ENCODE results near the gene HNRNPA2B1.
"Not testable (repeated sequence)": the region's sequence is repeated elsewhere in the genome, so short reads cannot be mapped to it uniquely, and the experiment has no call there.

Gene HNRNPA2B1

DNA sequence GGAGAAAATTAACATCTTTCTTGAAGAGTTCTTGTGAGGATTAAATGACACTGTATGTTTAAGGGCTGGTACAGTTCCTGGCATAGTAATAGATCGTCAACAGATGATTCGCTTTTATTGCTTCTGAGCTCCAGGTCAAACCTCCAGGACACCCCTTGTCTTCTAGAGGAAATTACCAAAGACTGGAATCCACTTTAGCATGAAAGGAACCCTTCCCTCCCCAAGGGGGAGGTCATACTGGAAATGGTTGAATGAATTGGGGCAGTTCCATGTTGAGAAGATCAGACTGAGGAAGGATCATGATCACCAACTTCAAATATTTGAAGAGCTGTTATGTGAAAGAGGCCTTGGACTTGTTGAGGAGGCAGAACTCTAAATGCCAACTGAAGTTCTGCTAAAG lies 39.6 kb downstream of the HNRNPA2B1 start:
- DNase-seq: no peak

GRCh38 chr7:26159243-26159642 lies 41.3 kb downstream of the HNRNPA2B1 start:
- DNase-seq: no peak

GRCh38 chr7:26157520-26158105 lies 42.9 kb downstream of the HNRNPA2B1 start:
- no peak for DNase-seq

GRCh38 chr7:26156451-26157420 lies 43.8 kb downstream of the HNRNPA2B1 start:
- peak; percentile 58 for DNase-seq

GRCh38 chr7:26155531-26156375 lies 44.8 kb downstream of the HNRNPA2B1 start:
- DNase-seq: peak; percentile 51

DNA sequence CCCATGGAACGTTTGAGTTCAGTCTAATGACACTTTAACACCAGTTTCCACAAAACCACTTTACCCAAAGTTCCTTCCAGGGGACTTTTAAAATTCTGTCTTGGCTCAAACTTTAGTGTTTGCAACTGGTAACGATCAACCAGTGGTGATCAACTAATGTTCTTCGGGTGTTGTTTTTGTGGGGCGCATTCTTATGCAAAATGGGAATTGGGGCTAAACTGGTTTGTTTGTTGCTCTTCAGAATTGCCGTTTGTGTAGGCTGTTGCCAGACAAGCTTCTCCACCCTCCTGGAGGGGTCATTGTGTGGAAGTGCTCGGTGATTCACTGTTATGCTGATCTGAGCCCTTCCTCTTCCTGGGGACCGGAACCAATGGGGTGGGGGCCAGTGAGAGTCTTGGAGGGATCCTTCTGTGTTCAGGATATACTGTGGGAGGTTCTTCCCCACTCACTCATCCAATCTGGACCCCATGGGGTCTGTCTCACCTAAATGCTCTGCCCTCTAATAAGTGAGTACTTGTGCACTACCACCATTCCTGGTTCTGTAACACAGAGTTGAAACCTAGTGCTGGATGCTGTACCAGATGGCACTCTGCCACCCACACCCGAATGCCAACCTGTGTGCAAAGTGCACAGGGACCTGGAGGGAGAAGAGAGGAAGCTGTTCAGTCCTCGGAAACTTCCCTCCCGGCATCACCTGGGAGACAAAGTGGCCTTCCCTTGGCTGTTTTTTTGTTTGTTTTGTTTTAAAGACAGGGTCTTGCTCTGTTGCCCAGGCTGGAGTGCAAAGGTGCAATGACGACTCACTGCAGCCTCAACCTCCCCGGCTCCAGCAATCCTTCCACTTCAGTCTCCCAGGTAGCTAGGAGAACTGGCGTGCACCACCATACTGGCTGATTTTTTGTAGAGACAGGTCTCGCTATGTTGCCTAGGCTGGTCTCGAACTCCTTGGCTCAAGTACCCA lies 46.4 kb downstream of the HNRNPA2B1 start:
- DNase-seq: peak; percentile 48

GRCh38 chr7:26153241-26153822 lies 47.2 kb downstream of the HNRNPA2B1 start:
- DNase-seq: peak; percentile 30

DNA sequence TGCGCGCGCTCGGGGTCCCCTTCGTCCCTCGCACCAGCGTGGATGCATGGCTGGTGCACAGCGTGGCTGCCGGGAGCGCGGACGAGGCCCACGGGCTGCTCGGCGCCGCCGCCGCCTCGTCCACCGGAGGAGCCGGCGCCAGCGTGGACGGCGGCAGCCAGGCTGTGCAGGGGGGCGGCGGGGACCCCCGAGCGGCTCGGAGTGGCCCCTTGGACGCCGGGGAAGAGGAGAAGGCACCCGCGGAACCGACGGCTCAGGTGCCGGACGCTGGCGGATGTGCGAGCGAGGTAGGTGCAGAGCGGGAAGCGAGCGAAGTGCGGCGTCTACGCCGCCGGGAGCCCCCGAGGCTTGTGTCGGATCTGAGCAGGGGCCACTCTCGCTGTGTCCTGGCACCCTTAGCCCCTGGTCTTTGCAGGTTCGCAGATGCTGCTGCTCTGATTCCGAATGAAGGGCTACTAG lies 47.7 kb downstream of the HNRNPA2B1 start:
- DNase-seq: peak; percentile 60

DNA sequence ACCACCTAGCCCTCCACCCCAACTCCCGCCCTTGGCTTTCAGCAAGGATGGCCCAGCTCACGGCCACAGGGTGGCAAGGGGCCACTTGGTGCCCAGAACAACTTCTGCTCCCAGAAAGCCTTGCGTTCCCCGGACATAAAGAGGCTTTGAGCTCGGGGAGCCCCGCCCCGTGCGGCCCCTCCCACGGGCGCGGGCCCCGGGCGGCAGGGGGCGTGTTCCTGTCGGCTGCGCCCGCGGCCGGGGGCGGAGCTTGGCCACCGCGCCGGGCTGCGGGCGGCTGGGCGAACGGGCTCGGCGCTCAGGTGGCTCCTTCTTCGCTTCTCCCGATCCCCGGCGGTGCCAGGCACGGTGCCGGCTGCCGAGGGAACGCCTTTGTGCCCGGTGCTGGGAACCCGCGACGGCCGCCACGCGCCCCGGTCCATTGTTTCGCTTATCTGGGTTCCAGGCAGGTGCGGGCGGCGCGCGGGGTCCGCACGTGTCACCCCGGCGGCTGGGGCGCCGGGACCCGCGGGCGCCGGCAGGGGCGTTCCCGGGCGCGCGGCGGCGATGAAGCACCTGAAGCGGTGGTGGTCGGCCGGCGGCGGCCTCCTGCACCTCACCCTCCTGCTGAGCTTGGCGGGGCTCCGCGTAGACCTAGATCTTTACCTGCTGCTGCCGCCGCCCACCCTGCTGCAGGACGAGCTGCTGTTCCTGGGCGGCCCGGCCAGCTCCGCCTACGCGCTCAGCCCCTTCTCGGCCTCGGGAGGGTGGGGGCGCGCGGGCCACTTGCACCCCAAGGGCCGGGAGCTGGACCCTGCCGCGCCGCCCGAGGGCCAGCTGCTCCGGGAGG lies 48.4 kb downstream of the HNRNPA2B1 start, which contains the start of gene NFE2L3:
Gene NFE2L3 (plus strand): TSS at position 246 of the 829 bp plus-strand sequence. CDS start 301 bp downstream, at position 547.
- peak; percentile 95 for DNase-seq

- DNase-seq: no peak
These were observed 48.9 kb downstream of the HNRNPA2B1 start for GRCh38 chr7:26151650-26151952.

GRCh38 chr7:26151096-26151495 lies 49.5 kb downstream of the HNRNPA2B1 start:
- DNase-seq: no peak

DNA sequence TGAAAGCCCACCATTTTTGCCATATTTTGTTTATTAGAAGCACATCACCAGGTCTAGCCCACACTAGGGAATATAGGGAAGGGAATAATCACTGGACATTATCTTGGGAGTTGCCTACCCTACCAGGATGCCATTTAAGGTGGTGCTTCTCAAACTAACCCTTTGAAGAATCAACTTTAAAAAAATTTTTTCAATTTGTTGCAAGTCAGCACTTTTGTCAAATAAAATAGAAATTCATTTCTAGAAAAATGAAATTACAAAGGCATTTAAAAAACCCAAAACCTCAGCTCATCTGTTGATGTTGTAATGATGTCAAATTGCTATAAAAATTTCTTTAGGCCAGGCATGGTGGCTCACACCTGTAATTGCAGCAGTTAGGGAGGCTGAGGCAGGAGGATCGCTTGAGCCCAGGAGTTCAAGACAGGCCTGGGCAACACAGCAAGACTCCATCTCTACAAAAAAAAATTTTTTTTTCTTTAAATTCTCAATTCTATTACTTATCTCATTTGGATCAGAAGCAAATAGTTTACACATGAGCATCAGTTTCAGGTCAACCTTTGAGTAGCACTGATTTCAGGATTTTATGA lies 51.1 kb downstream of the HNRNPA2B1 start:
- DNase-seq: no peak

DNA sequence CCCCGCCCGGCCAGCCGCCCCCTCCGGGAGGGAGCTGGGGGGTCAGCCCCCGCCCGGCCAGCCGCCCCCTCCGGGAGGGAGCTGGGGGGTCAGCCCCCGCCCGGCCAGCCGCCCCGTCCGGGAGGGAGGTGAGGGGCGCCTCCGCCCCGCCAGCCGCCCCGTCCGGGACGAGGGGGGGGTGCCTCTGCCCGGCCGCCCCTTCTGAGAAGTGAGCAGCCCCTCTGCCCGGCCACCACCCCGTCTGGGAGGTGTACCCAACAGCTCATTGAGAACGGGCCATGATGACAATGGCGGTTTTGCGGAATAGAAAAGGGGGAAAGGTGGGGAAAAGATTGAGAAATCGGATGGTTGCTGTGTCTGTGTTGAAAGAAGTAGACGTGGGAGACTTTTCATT lies 52.2 kb downstream of the HNRNPA2B1 start:
- not testable (repeated sequence) for DNase-seq

GRCh38 chr7:26147646-26148306 lies 52.8 kb downstream of the HNRNPA2B1 start:
- not testable (repeated sequence) for DNase-seq

- no peak for DNase-seq
These were observed 53.5 kb downstream of the HNRNPA2B1 start for GRCh38 chr7:26147030-26147429.

GRCh38 chr7:26145238-26145637 lies 55.3 kb downstream of the HNRNPA2B1 start:
- DNase-seq: no peak

DNA sequence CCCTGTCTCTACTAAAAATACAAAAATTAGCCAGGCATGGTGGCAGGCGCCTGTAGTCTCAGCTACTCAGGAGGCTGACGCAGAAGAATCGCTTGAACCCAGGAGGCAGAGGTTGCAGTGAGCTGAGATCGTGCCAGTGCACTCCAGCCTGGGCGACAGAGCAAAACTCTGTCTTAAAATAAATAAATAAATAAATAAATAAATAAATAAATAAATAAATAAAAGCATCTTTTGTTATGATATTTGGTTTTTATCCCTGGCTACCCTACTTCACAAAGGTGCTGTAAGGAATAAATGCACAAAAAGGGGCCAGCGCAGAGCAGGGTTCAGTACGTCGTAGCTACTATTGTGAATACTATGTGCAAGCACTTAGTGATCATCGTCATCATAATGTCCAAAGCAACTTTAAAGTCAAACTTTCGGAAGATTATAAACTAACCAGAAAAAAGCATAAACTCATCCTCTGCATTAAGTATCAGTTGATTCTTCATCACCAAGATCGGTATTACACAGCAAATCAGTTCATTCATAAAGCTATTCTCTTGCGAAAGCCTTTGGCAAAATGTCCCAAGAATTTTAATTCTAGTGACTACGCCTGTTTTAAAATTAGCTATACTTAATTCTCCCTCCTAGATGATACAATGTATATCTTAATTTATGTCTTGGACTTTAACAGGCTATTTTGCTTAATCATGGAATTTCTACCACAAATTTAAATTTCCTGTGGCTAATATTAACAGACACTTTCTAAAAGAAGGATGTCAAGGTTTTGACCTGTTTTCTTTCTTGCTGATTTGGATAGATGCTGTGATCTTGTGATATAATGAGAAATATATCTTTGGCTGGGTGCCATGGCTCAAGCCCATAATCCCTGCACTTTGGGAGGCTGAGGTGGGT lies 56.1 kb downstream of the HNRNPA2B1 start:
- no peak for DNase-seq

- DNase-seq: no peak
These were observed 57.1 kb downstream of the HNRNPA2B1 start for GRCh38 chr7:26143298-26144048.
